Measurements from ENCODE around the gene TBL1XR1. TPM values are rescaled to one million over a fixed set of nuclear protein-coding genes. Genes with fewer than 3 reads are reported as not detected.

TBL1XR1 gene
- total and polyA plus RNA-seq, 2 donors (not counting 3 experiments of a cell fraction or from before 2014, with no cell fraction given), result 26.9 to 146 TPM

DNA sequence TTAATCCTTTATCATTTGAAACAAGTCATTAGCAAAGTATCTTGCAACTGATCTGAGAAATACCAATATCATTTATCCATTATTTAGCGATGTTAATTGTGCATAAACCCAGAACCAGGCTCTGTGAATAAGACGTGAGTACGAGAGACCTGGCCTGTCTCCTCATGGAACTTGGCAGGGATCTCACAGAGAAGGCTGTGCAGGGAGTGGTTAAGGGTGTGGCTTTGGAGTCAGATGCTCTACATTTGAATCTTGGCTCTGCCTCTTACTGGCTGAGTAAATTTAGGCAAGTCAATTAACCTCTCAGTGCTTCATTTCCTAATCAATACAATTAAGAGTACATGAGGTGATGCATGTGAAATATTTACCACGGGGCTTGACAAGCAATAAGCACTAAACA, 39.9 kb upstream of the TBL1XR1 start:
- Histone ChIP-seq H2AFZ (ENCODE audit: low read depth, low read length) (no peak overlapping the region), H3K9me3 (replicated peaks; ENCODE audit: control insufficient read depth, insufficient read depth, low read length) (no peaks in the 10 kb centered on the region), H4K20me1 (replicated peaks; ENCODE audit: control insufficient read depth, extremely low read depth, insufficient read depth, low read length) (no peaks in the 10 kb centered on the region), H3K9ac (replicated peaks; ENCODE audit: extremely low read depth, insufficient read depth, low read length) (no peak overlapping the region), H3K27me3 (ENCODE audit: control insufficient read depth in 2 of 2, insufficient read depth in 2 of 2, low read length in 2 of 2) (no peaks in the 10 kb centered on the region), H3K4me3 (replicated peaks in 1 of 3; ENCODE audit: insufficient read depth in 1 of 3, low read depth in 1 of 3, low read length in 3 of 3) (no peak overlapping the region), H3K9me1 (replicated peaks; ENCODE audit: control insufficient read depth, extremely low read depth, insufficient read depth, low read length) (no peaks in the 10 kb centered on the region), H3K4me2 (ENCODE audit: insufficient read depth, low read length) (no peak overlapping the region), H3K36me3 (ENCODE audit: control insufficient read depth in 2 of 2, extremely low read depth in 1 of 2, insufficient read depth in 2 of 2, low read length in 2 of 2) (no peaks in the 10 kb centered on the region), H3K27ac (ENCODE audit: insufficient read depth, low read depth, low read length) (no peak overlapping the region), H3K4me1 (ENCODE audit: control insufficient read depth, extremely low read depth, insufficient read depth, low read length) (peaks cover 7% of the 10 kb centered on the region), H3K79me2 (ENCODE audit: control insufficient read depth, insufficient read depth, low read length) (no peaks in the 10 kb centered on the region)
- ChIA-PET POLR2A (no interaction called here), CTCF (no interaction called here)
- DNase-seq (ENCODE audit: low read depth, low spot score) (no peak), FAIRE-seq (no peak)
- intact Hi-C loops (cut with micrococcal nuclease), result no loop called here
- BruUV-seq (replicated peaks), result no TSS peak
- dilution Hi-C loops (cut with MboI; ENCODE audit: extremely low pct_ligation_motif_present, low sequenced_read_pairs), result no loop called here
- TF ChIP-seq POLR2A (IDR thresholded peaks at IDR 0.05; ENCODE audit: low read depth, low read length) (no peak), EZH2 (IDR thresholded peaks at IDR 0.05; ENCODE audit: borderline replicate concordance, low read depth, low read length, severe bottlenecking) (no peak), FOS (IDR thresholded peaks at IDR 0.05; ENCODE audit: borderline replicate concordance, insufficient read depth, low read length) (no peak), JUN (IDR thresholded peaks at IDR 0.05; ENCODE audit: borderline replicate concordance, insufficient read depth, insufficient read length, low read depth) (no peak), MYC (IDR thresholded peaks at IDR 0.05; ENCODE audit: low read depth, low read length) (no peak), GATA2 (IDR thresholded peaks at IDR 0.05; ENCODE audit: insufficient read depth, insufficient read length, low read depth, low read length) (no peak), POLR2AphosphoS5 (IDR thresholded peaks at IDR 0.05; ENCODE audit: insufficient read depth, low read depth, low read length) (no peak)
- TF ChIP-seq, protein P1, sequence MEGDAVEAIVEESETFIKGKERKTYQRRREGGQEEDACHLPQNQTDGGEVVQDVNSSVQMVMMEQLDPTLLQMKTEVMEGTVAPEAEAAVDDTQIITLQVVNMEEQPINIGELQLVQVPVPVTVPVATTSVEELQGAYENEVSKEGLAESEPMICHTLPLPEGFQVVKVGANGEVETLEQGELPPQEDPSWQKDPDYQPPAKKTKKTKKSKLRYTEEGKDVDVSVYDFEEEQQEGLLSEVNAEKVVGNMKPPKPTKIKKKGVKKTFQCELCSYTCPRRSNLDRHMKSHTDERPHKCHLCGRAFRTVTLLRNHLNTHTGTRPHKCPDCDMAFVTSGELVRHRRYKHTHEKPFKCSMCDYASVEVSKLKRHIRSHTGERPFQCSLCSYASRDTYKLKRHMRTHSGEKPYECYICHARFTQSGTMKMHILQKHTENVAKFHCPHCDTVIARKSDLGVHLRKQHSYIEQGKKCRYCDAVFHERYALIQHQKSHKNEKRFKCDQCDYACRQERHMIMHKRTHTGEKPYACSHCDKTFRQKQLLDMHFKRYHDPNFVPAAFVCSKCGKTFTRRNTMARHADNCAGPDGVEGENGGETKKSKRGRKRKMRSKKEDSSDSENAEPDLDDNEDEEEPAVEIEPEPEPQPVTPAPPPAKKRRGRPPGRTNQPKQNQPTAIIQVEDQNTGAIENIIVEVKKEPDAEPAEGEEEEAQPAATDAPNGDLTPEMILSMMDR (IDR thresholded peaks at IDR 0.05; ENCODE audit: extremely low read depth in 1 of 2, insufficient read depth in 1 of 2, low read depth in 1 of 2, low read length in 2 of 2), result no peak
- TF ChIP-seq, protein P2, sequence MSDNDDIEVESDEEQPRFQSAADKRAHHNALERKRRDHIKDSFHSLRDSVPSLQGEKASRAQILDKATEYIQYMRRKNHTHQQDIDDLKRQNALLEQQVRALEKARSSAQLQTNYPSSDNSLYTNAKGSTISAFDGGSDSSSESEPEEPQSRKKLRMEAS (IDR thresholded peaks at IDR 0.05; ENCODE audit: insufficient read depth, insufficient read length), result no peak

Measured in endothelial cell of umbilical vein (primary cell).